Upper lobe of right lung (tissue), 1 donor: ENCODE data around the gene MELTF. TPM values are rescaled to one million over a fixed set of nuclear protein-coding genes. Genes with fewer than 3 reads are reported as not detected.
"Not testable (repeated sequence)": the region's sequence is repeated elsewhere in the genome, so short reads cannot be mapped to it uniquely, and the experiment has no call there.

Experiments
- ATAC-seq: fragments of 200-7000 bp; cut with Tn5 transposase; one replicate; pipeline ENCODE4 v1.9.1; 2020; ENCODE audit warnings: mild to moderate bottlenecking, moderate library complexity
- DNase-seq: peaks from one replicate; pipeline ENCODE4 v3.0.0-alpha.2; 2020
- H3K27ac ChIP-seq: fragments of 200-600 bp; one replicate; pipeline ENCODE4 v1.8.0; 2022
- H3K27me3 ChIP-seq: fragments of 200-600 bp; one replicate; pipeline ENCODE4 v1.8.0; 2022; ENCODE audit warnings: mild to moderate bottlenecking
- H3K36me3 ChIP-seq: fragments of 200-600 bp; one replicate; pipeline ENCODE4 v1.8.0; 2022
- H3K4me1 ChIP-seq: fragments of 200-600 bp; one replicate; pipeline ENCODE4 v1.8.0; 2022
- H3K4me3 ChIP-seq: fragments of 200-600 bp; one replicate; pipeline ENCODE4 v1.8.0; 2022; ENCODE audit warnings: mild to moderate bottlenecking
- H3K9me3 ChIP-seq: fragments of 200-600 bp; one replicate; pipeline ENCODE4 v1.8.0; 2022
- intact Hi-C: fragments of 100-400 bp; cut with DNase I; formaldehyde crosslinking; loops from one replicate; pipeline ENCODE4 v1.11.0; 2022
- total RNA-seq: library from RNA; stranded (reverse); fragmentation: NEBNext Ultra II Directional; extraction: Animal tissue kit (Norgen Biotek cat#: 25700); gene quantifications from one replicate; pipeline ENCODE4 v1.2.1, GENCODE V29; 2021
- TF ChIP-seq, protein P1 (sequence below): fragments of 200-600 bp; IDR thresholded peaks from one replicate; pipeline ENCODE4 v1.8.0; 2022; ENCODE audit warnings: antibody characterized with exemption
- donor health status: DM: no; HTN: yes; CAD: no; lungs with severe emphysema.

The MELTF gene
- total RNA-seq, 1 donor from 2014 or later = 2.3 TPM

- TF ChIP-seq, protein P1, sequence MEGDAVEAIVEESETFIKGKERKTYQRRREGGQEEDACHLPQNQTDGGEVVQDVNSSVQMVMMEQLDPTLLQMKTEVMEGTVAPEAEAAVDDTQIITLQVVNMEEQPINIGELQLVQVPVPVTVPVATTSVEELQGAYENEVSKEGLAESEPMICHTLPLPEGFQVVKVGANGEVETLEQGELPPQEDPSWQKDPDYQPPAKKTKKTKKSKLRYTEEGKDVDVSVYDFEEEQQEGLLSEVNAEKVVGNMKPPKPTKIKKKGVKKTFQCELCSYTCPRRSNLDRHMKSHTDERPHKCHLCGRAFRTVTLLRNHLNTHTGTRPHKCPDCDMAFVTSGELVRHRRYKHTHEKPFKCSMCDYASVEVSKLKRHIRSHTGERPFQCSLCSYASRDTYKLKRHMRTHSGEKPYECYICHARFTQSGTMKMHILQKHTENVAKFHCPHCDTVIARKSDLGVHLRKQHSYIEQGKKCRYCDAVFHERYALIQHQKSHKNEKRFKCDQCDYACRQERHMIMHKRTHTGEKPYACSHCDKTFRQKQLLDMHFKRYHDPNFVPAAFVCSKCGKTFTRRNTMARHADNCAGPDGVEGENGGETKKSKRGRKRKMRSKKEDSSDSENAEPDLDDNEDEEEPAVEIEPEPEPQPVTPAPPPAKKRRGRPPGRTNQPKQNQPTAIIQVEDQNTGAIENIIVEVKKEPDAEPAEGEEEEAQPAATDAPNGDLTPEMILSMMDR = no peak
- Histone ChIP-seq H3K36me3 (no peaks in the 10 kb centered on the region), H3K9me3 (no peaks in the 10 kb centered on the region), H3K27me3 (no peaks in the 10 kb centered on the region), H3K27ac (no peak overlapping the region), H3K4me3 (no peak overlapping the region), H3K4me1 (peaks cover 9% of the 10 kb centered on the region)
- intact Hi-C loops = no loop called here
- ATAC-seq (no peak), DNase-seq (no peak)
These were observed 6.0 kb upstream of the MELTF start for GRCh38 chr3:197035577-197035976.

DNA sequence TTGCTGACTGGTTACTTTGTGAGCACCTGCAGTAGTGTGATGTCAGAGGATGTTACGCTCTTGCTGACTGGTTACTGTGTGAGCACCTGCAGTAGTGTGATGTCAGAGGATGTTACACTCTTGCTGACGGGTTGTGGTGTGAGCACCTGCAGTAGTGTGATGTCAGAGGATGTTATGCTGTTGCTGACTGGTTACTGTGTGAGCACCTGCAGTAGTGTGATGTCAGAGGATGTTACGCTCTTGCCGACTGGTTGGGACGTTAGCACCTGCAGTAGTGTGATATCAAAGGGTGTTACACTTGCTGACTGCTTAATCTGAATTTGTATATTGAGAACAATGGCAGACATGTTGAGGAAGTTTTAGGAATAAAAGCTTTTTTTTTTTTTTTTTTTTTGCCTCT, 5.2 kb upstream of the MELTF start:
- intact Hi-C loops, H3K9me3 ChIP-seq, H3K4me3 ChIP-seq, H3K36me3 ChIP-seq, DNase-seq, H3K27ac ChIP-seq, H3K4me1 ChIP-seq, H3K27me3 ChIP-seq, ATAC-seq: not testable (repeated sequence)

- peaks cover 14% of the 10 kb centered on the region for H3K4me1 ChIP-seq
- H3K36me3 ChIP-seq, H3K9me3 ChIP-seq, H3K27ac ChIP-seq, ATAC-seq, H3K4me3 ChIP-seq, H3K27me3 ChIP-seq, DNase-seq, intact Hi-C loops: not testable (repeated sequence)
These were observed 4.1 kb upstream of the MELTF start for GRCh38 chr3:197033764-197034163.

DNA sequence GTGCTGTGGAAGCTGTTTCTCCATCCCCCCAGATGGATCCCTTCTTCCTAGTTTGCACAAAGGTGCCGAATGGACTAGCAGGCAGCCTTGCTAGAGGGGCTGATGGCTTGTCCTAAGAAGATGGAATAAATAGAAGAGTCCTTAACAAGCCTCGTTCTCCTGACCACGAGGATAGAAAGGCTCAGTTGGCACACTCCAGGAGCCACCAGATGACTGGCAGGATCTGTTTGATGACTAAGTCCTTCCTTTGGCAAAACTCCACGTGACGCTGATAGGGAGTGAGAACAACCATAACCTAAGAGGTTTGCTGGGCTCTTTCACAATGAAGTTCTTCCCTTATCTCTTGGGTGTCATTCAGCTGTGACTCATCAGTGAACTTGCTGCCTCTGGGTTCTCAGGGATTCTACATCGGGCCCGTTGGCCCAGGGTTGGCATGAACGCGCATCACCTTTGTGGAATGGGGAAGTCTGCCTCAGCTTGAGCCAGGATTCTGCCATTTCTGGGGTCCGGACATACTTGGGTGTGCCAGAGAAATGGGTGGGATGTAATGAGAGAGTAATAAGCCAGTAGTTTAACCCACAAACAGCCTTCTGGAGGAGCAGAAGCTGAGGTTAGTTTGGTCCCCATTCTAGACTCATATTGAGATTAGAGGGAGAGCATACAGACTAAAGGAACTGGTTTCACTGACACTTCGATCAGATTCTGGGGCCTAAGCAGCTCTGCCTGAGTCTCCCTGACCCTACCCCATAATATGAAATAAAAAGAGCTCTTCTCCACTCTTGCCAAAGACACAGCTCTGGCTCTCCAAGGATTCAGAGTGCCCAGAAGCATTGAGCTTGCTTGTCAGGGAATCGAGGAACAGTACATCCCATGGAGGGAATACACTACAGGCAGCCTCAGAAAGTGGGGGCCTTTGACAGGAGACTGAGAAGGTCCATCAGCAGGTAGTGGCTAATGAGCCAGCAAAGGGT, 2.0 kb upstream of the MELTF start:
- DNase-seq (no peak), ATAC-seq (peak; percentile 53)
- Histone ChIP-seq H3K4me1 (peaks cover 16% of the 10 kb centered on the region), H3K9me3 (no peaks in the 10 kb centered on the region), H3K36me3 (no peaks in the 10 kb centered on the region), H3K4me3 (no peak overlapping the region), H3K27me3 (no peaks in the 10 kb centered on the region), H3K27ac (no peak overlapping the region)
- intact Hi-C loops = no loop called here
- TF ChIP-seq, protein P1 = no peak

DNA sequence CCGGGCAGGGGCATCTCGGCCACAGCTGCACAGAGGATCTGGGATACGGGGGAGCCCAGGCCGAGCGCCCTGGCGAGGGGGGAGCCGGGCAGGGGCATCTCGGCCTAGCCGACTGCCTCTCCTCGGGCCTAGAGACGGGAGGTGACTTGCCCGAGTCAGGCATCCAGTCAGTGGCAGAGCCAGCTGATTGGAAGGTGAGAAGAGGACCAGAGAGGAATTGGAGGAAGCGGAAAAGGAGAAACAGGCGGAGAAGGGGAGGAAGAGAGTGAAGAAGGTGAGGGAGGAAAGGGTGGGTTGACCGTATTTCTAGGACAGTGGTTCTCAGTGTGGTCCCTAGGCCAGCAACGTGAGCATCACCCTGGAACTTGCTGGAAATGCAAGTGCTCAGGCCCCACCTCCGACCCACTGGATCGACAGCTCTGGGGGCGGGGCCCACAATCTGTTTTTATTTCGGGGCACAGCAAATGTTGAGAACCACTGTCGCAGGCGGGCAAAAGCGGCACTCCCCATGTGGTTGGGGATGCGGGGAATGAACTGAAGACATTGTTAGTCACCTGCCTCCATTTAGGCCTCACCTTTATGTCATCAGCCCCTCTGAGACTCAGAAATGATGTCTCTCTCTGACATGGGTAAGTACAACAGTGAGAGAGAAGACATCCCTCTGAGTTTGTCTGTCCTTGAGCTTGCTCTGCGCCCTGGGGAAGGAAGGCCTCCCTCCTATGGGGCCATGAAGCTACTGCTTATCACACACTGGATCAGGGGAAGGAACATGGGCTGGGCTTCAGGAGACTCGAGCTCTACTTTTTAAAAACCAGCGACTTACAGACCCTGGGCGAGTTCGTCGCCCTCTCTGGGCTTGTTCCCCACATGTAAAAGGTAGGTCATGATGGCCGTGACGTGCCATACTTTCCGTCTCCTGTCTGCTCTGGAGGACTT, 1.0 kb upstream of the MELTF start:
- ATAC-seq (no peak), DNase-seq (no peak)
- no peaks in the 10 kb centered on the region for H3K27me3 ChIP-seq
- H3K36me3 ChIP-seq = no peaks in the 10 kb centered on the region
- TF ChIP-seq, protein P1 = no peak
- H3K4me3 ChIP-seq = no peak overlapping the region
- intact Hi-C loops = no loop called here
- peaks cover 16% of the 10 kb centered on the region for H3K4me1 ChIP-seq
- H3K9me3 ChIP-seq = no peaks in the 10 kb centered on the region
- no peak overlapping the region for H3K27ac ChIP-seq

GRCh38 chr3:197028728-197029510, 698 bp downstream of the MELTF start:
- TF ChIP-seq, protein P1 = no peak
- no peaks in the 10 kb centered on the region for H3K9me3 ChIP-seq
- peak; percentile 9 for ATAC-seq
- H3K4me1 ChIP-seq = peaks cover 16% of the 10 kb centered on the region
- peak; percentile 66 for DNase-seq
- H3K27ac ChIP-seq = no peak overlapping the region
- intact Hi-C loops = no loop called here
- peak overlapping the region; percentile 53 for H3K4me3 ChIP-seq
- H3K27me3 ChIP-seq = no peaks in the 10 kb centered on the region
- H3K36me3 ChIP-seq = no peaks in the 10 kb centered on the region
